ENCODE results near the gene TMEM250.

TMEM250 gene

DNA sequence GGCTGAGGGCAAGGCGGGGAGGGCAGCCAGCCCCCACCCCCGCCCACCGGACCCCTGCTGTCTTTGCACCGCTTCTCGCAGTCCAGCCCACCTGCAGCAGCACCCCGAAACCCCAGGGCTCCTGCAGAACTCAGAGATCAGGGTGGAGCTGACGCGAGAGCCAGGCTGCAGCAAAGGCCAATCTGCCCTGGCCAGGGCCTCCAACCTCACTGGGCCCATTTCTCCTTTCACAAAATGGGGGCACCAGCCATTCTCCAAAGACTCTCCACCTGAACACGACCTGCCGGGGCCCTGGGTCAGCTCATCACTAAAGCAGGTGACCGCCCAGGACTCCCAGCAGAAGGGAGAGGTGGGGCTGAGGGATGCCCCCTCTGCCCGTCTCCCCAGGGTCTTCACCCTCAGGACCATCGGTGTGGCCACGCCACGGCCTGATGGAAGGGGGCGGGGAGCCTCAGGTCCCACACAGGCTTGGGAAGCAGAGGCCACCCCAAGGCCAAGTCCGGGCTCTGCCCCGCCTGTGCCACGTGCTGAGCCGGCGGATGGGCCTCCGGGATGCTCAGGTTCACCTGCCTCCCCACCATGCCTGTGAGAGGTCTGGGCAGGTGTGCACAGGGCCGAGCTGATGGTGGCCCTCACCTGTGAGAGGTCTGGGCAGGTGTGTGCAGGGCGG lies 36.7 kb downstream of the TMEM250 start:
- DNase-seq: no peak

DNA sequence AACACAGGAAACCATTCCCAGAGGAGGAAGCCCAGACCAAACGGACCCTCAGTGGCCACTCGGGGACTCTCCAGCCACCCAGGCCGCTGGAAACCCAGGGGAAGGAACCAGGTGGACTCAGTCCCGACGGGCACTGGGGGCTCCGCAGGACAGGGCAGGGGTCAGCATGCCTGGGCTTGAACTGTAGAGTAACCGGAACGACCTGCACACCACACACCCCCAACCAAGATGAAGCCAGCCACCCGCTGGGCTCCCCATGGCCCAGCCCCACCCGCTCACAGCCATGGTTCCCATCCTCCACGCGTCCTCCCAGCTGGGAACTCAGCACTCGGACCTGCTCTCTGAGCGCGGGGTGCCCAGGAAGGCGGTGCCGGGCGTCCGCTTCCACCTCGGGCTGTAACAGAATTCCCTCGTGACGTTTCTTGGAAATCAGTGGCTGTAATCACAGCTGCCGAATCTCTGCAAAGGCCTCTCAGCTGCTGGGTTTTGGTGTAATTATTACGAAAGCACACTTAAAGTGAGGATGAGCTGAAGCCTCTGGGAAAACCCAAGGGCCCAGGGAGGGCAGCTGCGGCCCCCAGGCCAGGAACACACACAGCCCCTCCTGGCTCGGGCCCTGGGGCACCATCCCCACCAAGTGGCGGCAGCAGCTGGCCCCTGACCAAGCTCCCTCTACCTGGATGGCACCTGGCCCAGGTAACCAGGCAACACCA lies 37.4 kb downstream of the TMEM250 start:
- no peak for DNase-seq

DNA sequence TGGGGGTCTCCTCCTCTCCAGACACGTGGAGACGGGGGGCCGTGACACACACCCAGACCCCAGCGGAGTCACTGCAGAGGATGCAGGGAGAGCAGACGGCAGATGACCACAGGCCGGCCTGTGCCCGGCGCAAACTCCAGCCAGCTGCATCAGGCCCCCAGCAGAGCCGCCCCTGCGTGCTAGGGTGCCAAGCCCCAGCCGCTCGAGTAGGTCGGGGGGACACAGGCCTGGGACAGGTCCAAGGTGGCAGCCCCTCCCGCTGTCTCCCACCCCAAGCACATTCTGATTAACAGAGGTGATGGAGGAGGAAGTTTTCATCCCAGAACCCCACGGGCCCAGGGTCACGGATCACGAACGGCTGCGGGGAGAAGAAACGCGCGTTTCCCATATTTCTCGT lies 38.0 kb downstream of the TMEM250 start:
- DNase-seq: no peak

DNA sequence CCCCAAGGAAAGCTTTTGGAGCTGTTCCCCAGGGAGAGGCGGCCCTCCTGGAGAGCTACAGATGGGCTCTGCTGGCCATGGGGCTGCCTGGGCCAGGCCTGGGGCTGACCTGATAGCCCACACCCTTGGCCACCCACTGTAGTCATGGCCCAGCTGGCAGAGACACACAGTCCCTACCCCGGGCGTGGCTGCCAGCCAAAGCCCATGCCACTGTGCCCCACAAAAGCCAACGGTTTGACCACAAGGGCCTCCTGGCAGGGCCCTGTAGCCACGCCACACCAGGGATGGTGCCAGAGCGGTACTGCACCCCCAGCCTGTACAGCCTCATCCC lies 38.8 kb downstream of the TMEM250 start:
- DNase-seq: no peak

DNA sequence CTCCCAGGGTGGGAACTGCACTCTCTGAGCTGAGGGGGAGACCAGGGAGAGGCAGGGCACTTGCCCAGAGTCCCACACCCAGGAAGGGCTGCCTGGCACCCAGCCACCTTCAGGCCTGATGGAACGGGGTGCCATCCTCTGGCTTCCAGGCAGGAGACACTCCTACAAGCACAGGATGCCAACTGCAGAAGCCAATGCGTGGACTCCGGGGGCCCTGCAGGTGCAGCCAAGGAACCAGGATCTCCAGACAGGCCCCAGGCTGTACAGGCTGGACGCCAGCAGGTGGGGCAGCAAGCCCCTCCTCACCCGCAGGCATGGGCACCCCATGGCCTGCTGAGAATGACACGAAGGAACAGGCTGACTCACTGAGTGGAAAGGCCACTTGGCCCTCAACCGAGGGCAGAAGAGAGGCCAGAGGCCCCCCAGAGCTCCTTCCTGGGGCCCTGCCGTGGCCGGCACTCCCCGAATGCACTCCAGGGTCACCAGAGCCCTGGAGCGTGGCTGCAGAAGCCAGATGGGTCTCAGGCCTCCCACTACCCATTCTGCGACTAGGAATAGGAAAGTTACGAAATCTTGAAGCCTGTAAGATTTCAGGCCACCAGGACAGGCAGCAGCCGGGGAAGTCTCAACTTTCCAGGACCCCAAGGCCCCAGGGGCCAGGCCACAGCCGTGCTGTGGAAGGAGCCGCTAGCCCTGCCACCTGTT lies 39.3 kb downstream of the TMEM250 start:
- no peak for DNase-seq

DNA sequence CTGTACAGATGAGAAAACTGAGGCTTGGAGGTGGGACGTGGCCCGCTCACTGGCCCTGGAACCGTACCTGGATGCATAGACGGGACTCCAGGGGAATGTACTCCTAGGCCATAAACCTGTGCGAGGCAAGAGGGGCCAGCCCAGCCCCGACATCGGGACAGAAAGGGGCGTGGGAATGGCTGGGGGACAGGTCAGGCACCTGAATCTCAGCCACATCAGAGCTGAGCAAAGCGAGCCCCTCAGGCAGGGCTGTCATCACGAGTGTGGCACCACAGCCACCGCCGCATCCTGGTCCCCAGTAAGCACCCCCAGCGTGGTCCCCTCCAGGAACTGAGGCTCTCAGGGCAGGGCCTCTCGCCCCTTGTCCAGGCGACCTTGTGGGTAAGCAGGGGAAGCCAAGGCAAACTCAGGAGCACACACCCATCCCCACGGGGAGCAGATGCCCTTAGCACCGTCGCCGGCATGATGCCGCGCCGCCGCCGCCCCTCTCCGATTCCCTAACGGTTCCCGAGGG lies 40.1 kb downstream of the TMEM250 start:
- DNase-seq: no peak

DNA sequence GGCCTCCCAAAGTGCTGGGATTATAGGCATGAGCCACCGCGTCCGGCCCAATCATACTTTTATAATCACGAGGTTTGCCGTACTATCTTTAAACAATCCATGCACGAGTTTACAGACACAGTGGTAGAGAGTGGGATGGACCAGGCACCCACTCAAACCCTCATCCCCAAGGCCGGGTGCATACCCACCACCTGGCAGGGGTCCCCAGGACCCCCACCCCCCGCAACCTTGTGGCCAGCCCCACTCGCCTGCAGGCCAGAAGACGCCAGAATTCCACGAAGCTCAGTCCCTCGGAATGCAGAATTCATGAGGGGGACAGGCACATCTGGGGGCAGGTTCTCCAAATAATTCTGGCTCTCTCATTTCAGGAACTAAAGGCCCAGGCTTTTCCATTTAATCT lies 40.7 kb downstream of the TMEM250 start:
- DNase-seq: no peak

DNA sequence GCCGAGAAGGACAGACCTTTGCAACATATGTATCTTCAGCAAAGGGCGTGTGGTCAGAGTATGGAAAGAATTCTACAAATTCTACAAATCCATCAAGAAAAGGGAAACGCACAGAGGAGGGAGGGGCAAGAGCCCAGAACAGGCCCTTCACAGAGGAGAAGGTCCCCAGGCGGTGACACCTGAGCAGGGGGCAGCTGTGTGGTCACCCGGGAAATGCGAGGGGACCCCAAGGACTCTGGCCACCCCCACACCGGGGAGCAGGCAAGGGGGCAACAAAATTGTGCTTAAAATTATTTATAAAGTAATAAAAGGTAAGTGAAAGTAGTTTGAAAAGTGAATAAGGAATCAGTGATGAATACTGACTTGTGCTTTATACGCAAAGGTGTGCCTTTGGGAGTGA lies 41.2 kb downstream of the TMEM250 start:
- no peak for DNase-seq

DNA sequence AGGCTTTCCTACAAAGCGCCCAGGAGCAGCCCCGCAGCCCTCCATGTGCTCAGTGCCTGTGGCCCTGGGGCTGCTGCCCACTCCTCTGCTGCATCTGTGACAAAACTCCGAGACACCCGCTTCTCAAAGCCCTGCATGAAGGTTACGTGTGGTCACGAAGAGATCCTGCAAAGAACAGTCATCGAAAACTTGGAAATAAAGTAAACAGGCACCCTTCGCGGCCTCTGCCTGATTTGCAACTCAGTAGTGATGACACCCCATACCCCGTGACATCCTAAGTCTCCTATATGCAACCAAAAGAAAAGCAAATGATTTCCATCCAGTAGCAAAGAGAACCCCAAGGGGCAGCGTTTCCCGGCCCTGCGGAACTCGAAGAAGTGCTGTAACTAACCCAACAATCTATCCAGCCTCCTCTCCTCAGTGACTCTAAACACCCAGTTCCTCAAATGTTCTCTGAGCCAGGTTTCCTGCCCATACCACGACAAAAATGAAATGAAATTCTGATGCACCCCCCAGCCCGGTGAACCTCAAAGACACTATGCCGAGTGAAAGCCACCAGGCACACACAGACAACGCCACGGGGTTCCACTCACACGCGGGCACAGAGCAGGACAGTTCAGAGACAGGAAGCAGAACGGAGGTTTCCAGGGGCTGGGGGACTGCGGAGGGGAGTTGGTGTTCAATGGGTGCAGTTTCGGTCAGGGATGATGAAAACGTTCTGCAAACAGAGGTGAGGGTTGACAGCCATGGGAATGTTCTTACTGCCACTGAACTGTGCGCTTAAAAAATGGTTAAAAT lies 42.6 kb downstream of the TMEM250 start:
- no peak for DNase-seq

DNA sequence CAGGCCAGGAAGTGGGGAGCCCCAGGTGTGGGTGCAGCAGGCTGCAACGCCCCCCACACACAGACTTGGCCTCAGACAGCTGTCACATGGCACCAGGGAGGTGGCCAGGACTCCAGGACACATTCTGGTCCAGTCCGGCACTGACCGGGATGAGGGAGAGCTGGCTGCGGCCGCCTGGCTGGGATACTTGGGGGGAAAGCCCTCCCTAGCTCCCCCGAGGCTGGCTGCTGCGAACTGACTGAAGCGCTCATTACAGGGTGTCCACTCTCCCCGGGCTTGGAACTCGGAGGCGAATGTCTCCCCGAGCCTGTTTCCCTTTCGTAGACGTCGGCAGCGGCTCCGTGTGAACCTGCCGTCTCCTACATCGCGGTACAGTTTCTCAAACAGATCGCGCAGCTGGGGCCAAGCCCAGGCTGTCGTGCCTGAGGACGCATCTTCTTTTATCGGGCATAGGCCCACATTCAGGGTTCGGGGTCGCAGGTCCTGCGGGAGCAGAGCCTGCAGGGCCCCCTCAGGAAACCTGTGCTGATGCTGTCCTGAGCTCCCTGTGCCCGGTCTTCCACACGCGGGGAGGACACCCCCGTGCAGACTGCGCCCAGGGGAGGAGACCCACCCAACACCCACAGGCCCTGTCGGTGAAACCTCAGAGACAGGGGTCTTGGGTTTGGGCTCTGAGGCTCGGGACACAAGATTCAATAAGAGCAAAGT lies 43.4 kb downstream of the TMEM250 start:
- DNase-seq: no peak

DNA sequence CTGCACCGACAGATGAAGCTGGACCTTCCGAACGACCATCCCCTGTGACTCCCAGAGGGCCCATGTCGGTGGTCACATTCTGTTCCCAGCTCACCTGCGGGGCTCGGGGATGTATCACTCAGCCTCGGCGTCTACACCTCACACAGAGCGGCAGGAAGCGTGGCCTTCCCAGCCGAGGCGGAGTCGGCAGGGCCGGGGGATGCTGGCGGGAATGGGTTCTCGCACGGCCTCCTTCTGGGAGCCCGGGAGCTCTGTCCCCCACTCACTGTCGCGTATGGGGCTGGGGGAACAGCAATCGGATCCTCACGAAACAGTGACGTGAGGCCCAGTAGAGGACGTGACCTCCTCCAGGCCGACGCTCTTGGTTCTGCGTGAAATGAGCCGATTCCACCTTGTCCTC lies 44.0 kb downstream of the TMEM250 start:
- no peak for DNase-seq

Measured in activated naive CD4-positive, alpha-beta T cell treated with Interleukin-2 at 50 U/mL for 16 hours (primary cell).